Stimulated activated CD4-positive, alpha-beta T cell treated with anti-CD3 and anti-CD28 coated beads, Interleukin-4, amount 100 ng/mL, for 4 hours (primary cell): ENCODE data around the gene CERS5.
A peak's percentile ranks its signal among the peaks of the same experiment; 100 is the strongest.
"Not testable (repeated sequence)": the region's sequence is repeated elsewhere in the genome, so short reads cannot be mapped to it uniquely, and the experiment has no call there.

Experiments
- DNase-seq, 2 experiments: peaks; one replicate each; pipeline ENCODE4 v3.0.0-alpha.2; 2020

CERS5 gene

DNA sequence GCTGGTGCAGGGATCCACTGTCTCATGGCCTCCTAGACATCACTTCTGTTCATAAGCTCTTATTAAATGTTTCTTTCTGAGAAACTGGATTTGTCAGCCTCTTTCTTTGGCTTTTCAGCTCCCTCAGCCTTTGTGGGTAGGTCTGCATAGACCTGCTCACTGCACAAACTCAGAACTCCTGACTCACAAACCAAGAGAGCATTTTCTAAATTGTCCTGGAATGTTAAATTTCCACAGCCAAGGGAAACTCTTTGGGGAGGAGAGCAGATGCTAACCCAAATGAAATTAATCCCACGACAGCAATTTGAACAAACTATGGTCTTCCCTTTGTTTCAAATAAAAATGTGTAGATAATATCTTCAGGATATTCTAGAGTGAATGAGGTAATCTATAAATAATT is 19.5 kb upstream of the CERS5 start:
- no peak for DNase-seq

DNA sequence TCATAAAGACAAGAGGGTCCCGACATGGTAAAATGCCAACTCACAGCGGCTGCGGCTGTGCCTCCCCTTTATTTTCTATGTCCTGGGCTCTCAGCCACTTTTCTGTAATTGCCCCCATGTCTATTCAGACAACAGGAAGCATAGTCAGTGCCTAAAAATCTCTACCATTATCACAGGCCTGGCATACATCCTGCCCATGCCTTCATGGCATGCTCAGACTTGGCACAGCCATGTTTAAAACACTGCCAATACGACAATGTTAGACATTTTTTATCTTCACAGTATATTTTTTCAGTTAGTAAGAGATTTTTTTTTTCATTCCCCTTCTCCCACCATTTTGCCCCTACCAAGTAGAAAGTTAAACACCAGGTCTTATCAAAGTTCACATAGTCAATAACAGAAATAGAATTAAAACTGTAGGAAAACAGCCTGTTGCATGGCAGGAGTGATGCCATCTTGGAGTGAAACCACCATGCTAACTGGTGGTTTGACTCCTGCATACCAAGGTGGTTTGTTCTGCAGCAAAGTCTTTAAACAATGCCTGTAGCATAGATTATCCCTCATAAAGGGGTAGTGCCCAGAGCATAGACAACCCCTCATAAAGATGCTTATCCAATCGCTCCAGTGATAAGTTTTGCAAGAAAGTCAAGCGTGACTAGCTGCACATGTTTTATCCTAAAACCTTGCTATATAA is 18.9 kb upstream of the CERS5 start:
- DNase-seq: no peak

DNA sequence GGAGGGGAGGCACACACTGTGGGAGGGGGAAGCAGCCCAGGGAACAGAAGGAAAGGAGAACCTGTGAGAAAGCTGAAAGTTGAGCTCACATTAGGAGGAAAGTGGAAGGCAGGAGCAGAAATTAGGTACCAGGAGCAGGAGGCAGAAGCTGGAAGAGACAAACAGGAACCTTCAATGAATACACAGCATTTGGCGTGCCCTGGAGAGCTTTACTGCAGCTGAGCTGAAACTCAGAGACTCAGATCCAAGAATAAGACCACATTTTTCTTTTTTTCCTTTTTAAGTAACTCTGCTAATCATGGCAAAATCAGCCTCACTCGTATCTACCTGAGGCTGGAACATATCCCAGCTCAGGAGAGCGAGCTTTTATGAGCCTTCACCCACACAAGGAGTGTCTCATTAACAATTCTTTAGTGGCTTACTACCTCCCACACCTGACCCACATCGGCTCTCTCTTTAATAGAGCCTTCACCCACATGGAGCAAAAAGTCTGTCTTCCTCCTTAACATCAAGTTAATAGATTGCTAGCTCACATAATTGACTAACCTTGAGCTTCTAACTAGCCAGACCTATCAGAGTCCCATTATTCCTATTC is 18.2 kb upstream of the CERS5 start:
- DNase-seq: no peak

DNA sequence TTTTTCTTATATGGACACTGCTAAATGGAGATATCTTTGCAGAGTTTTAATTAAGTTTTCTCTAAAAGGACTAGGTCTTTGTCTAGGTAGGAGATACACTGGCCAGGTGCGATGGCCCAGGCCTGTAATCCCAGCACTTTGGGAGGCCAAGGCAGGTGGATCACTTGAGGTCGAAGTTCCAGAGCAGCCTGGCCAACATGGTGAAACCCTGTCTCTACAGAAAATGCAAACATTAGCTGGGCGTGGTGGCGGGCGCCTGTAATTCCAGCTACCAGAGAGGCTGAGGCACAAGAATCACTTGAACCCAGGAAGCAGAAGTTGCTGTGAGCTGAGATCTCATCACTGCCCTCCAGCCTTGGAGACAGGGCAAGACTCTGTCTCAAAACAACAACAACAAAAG is 17.1 kb upstream of the CERS5 start:
- no peak for DNase-seq

DNA sequence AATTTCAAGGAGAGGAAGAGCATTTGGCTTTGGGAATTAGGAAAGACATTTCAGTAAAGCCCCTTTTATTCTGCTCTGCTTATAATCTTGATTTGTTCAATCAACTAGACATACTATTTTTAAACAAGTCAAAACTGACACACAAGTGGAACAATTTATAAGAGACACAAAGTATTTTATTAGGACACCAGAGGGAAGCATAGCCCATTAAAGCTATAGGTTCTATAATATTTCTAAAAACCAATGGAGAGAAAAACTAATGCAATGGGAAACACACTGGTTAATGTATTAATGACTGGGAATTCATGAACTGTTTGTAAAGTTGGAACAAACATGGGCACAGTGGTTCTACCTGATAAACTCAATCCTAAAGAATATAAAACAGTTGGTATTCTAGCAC is 15.3 kb upstream of the CERS5 start:
- no peak for DNase-seq

DNA sequence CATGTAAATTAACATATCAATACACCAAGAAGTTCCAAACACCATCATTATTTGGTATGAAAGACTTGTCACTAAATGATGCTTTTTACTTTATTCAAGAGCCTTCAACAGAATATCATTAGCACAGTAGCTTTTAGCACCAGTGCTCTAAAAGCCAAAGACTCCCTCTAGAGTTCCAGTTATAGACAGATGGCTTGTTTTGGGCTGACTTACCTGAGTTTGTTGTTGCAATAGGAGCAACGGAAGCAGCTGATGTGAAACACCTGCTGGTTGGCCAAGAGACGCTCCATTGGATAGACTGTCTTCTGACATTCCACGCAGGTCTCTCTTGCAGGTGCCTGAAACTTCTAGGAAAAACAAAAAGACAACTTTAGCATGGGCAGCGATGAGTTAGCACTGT is 14.5 kb upstream of the CERS5 start:
- no peak for DNase-seq

DNA sequence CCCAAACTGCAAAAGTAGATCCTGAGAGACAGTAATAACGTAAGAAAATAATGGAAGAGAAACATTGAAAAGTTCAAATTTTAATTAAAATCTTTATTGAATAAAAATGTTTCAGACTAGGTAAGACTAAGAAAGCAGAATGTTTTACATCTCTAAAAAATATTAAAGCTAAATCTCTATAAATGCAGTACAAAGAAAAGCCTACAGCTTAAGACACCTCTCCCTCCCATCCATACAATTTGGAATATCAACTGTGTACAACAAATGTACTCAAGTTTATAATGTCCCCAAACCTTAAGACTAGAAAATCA is 8.5 kb upstream of the CERS5 start:
- no peak for DNase-seq

DNA sequence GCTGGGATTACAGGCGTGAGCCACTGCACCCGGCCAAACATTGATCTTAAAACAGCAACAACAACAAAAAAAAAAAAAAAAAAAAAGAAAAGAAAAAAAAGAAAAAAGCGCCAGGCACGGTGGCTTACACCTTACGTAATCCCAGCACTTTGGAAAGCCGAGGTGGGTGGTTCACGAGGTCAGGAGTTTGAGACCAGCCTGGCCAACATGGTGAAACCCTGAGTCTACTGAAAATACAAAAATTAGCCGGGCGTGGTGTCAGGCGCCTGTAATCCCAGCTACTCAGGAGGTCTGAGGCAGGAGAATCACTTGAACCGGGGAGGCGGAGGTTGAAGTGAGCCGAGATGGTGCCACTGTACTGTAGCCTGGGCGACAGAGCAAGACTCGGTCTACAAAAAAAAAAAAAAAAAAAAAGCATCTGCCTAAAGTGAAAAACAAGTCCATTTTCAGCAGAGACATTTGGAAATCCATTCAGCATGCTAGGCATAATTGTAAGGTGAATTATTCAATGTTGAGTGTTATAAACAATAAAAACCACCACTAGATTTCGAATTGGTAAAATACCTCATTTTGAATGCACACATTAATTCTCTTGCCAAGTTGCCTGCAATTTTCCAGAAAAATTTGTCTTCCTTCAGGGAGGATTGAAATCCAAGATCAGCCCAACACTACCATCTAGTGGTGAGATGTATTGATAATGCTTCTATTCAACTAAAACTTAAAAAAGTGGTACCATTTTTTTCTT is 8.0 kb upstream of the CERS5 start:
- no peak for DNase-seq

DNA sequence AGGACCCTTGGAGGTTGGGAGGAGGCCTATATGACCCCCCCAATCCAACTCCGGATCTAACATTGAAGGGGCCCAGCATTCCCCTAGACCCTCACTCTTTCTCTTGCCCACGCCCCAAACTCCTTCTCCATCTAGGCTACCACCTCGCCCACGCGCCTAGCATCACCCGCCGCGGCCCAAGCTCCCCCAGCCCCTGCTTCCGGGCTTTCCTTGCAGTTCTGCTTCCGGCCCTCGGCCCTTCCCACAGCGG is 445 bp downstream of the CERS5 start:
- DNase-seq: peak; percentile 45 to 54

DNA sequence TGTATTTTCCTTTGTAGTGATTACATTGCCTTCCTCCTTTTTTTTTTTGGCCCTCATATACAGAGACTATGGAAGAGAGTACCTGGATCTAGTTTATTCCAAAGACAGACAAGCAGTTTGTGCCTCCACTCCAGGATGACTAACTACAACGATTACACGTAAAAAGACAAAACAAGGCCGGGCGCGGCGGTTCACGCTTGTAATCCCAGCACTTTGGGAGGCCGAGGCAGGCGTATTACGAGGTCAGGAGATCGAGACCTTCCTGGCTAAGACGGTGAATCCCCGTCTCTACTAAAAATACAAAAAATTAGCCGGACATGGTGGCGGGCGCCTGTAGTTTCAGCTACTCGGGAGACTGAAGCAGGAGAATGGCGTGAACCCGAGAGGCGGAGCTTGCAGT is 2.2 kb downstream of the CERS5 start:
- no peak for DNase-seq

DNA sequence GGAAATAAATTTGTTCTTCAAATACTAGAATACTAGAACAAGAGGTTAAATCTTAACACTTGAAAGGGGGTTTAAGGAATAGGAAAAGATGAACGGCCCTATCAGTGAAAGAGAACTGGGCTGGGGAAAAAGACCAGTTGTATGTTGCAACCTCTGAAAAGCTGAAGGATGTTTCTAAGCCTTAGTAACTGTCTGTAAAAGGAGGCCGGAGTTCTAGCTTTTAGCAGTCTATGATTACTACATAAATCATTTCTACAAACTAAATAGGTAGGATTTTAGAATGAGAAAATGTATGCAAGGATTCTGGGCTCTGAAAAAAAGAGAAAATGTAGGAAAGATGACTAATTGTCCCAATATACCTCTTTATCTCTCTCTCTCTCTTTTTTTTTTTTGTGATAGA is 4.9 kb downstream of the CERS5 start:
- DNase-seq: no peak

DNA sequence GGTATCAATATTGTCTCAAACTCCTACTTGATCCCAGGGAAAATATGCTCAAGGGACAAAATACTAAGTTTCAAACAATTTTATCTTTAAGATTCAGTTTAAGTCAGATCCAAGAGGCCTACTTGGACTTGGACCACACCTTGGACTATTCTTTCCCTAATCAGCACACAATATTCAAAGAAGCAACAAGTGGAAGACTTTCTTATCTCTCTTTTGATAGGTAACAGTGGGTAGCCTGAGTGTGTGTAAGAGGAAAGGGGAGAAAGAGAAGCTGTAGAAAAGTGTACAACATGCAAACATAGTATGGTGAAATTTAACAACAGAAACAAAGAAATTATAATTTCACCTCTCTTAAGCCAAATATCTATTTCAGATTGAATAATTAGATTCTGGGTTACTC is 6.5 kb downstream of the CERS5 start:
- no peak for DNase-seq

DNA sequence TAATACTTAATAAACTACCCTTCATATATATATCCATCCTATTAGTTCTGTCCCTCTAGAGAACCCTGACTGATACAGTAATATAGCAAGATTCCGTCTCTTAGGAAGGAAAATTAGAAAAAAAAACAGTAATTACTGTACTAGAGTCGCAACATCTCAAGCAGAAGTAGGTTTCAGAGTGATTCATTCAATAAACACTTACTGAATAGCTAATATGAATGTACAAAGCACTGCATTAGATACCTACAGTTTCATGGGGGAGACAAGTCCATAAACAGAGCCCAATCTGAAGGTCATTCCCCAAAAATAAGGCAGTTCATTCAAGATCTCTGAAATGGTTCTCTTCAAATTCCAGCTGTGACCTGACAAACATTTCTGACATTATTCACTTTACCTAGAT is 9.9 kb downstream of the CERS5 start:
- no peak for DNase-seq

DNA sequence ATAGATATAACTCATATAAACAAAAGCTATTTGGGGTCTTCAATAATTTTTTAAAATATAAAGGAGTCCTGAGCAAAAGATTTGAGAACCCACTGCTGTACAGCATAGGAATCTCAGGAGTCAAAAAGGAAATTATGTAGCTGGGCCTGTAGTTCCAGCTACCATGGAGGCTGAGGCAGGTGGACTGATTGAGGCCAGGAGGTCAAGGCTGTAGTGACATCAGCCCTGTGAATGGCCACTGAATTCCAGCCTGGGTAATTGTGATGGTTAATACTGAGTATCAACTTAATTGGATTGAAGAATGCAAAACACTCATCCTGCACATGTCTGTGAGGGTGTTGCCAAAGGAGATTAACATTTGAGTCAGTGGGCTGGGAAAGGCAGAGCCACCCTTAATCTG is 10.5 kb downstream of the CERS5 start:
- no peak for DNase-seq

DNA sequence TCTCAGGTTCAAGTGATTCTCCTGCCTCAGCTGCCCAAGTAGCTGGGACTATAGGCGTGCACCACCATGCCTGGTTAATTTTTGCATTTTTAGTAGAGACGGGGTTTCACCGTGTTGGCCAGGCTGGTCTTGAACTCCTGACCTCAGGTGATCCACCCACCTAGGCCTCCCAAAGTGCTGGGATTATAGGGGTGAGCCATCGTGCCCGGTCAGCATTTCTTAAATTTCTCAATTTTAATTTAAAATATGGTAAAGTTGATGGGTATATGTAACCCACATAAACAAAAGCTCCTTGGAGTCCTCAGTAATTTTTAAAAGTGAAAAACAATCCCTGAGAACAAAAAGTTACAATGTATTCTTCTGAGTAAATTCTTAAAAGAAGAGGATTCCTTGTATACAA is 12.2 kb downstream of the CERS5 start:
- not testable (repeated sequence) for DNase-seq

DNA sequence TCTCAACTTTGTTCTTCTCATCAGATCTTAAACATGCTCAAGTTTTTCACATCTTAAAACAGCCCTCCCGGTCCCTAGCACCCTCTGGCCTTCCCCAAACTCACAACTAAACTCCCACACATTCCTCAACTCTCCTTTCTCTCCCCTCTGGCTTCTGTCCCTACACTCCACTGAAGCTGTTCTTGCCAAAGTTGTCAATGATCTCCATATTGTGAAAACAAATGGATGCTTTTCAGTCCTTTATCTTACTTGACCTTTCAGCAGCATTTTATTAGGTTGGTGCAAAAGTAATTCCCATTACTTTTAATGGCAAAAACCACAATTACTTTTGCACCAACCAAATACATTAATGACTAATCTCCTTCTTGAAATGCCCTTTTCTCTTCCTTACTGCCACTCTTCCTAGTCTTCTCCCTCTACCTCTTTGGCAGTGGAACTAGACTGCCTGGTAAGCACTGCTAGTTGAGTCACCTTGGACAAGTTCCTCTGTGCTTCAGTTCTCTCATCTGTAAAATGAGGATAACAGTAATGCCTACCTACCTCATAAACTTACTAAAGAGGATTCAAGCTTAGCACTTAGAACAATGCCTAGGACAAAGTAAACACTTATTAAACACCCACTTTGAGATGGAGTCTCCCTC is 16.0 kb downstream of the CERS5 start:
- DNase-seq: no peak

DNA sequence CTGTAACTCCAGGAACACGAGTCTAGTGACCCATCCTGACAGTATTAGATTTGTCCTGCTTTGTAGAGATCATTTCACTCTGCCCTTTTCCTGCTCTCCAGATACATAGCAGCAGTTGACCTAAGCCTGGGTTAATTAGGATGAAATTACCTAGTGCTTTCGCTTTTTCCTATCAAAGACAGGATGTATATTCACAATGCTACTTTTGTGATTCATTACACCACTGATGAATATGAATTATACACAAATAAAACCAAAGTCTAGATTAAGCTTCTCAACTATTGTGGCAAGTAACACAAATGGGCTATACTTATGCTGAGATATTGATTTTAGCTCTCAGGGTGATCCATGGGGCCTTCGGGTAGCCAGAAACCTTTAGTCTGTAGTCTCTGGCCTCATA is 17.9 kb downstream of the CERS5 start:
- no peak for DNase-seq

DNA sequence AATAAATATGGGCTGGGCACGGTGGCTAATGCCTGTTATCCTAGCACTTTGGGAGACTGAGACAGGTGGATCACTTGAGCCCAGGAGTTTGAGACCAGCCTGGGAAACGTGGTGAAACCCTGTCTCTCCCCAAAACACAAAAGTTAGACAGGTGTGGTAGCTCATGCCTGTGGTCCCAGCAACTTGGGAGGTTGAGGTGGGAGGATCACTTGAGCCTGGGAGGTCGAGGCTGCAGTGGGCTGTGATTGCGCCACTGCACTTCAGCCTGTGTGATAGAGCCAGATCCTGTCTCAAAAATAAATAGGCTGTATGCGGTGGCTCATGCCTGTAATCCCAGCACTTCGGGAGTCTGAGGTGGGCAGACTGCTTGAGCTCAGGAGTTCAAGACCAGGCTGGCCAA is 19.2 kb downstream of the CERS5 start:
- DNase-seq: not testable (repeated sequence)

DNA sequence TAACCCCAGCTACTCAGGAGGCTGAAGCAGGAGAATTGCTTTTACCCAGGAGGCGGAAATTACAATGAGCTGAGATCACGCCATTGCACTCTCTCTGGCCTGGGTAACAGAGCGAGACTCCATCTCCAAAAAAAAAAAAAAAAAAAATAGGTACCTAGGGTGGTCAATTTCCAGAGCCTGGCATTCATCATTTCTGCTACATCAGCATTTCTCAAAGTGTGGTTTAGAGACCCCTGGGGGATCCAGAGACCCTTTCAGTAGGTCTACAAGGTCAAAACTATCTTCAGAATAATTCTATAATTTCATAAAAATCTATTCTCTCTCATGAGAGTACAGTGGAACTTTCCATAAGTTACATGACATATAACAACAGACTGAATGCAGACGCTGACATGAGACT is 19.9 kb downstream of the CERS5 start:
- DNase-seq: no peak

DNA sequence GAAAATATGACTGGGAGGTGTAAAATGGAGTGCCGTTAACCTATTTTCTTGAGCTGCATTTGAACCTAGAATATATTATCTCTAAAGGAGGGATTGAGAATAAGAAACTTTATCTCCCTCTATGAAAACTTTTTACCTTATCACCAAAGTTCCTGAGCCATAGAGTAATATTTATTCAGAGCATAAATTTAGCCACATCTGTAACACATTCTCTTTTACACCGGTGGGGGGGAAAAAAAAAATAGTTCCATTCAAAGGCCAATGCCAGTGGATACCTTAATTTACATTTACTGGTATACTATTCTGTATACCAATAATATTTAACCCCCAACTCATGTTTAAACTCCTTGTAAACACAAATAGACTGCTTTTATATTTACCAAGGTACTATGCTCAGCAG is 21.7 kb downstream of the CERS5 start:
- DNase-seq: no peak

DNA sequence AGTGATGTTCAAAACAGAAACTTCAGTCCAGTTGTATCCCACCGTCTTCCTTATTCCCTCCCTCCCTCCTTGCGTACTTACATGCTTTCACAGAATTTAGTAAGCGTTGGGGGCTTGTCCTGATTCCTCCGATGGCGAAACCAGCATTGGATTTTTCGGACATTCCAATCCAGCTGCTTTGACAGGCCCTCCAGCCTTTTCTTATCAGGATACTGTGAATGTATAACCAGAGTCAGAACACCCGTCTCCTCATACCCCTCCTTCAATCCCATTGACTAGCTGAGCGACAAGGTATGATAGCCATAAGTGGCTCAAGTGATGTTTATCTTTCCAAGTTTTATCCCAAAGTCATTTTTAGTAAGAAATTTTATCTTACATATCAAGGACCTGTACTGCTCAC is 24.2 kb downstream of the CERS5 start:
- DNase-seq: no peak

DNA sequence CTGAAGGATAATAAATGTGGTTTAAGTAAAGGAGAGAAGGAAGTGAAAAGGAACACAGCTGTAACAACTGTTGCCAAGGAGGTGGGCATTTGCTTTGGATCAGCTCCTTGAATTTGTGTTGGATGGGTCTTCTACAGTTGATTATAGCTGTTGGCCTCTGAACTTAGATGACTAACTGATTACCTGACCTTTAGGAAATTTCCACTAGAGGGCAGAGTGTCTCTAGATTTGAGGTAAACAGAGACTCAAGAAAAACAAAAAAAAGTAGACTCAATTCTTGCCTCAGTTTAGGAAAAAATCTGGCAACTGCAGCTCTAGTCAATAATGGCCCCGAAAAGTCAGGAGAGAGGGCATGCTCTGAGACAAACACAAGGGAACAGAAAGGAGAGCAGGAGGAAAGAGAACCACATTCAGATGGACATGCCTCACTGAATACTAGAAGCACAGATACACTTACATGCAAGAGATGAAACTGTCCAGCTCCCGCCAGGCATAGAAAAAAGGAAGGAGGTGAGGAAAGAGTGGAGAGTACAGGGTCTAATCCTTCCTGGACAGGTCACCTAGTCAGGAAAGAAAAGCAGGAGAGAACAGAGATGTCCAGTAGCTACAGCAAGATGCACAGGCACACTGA is 34.5 kb downstream of the CERS5 start:
- no peak for DNase-seq

DNA sequence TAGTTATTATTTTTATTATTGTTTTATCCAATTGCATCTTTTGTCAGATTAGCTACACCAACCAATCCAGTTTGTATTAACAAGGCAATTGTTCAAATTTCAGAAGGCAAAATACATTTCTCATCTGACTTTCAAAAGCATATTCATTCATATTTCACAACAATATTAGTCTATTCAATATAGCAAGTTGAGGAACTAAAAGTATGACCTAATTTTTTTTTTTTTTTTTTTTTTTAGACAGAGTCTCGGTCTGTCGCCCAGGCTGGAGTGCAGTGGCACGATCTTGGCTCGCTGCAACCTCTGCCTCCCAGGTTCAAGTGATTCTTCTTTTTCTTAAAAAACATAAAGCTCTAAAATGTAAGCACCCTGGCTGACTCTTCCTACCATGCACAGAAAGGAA is 37.9 kb downstream of the CERS5 start:
- DNase-seq: no peak

DNA sequence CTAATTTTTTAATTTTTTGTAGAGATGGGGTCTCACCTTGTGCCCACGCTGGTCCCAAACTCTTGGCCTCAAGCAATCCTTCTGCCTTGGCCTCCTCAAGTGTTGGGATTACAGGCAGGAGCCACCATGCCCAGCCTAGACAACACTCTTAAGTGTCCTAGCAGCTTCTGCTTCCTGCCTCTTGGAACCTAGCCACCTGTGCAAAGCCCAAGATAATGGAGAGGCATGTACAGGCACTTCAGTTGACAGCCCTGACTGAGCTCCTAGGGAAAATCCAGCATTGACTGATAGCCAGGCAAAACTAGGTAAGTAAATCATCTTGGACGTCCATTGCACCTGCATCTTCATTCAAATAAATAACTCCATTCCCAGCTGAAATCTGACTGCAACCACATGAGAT is 39.6 kb downstream of the CERS5 start:
- DNase-seq: no peak
